GM20000 (cell line): ENCODE data around the gene ESPN.

Experiments
- DNase-seq: peaks from one replicate; pipeline ENCODE4 v3.0.0; 2012; ENCODE audit warnings: low spot score
- TF ChIP-seq, protein P1 (sequence below): IDR thresholded peaks from 2 replicates; pipeline ENCODE4 v1.5.1; 2012; ENCODE audit warnings: mild to moderate bottlenecking, control low read depth; ENCODE audit errors: extremely low read depth, missing control alignments

The ESPN gene

DNA sequence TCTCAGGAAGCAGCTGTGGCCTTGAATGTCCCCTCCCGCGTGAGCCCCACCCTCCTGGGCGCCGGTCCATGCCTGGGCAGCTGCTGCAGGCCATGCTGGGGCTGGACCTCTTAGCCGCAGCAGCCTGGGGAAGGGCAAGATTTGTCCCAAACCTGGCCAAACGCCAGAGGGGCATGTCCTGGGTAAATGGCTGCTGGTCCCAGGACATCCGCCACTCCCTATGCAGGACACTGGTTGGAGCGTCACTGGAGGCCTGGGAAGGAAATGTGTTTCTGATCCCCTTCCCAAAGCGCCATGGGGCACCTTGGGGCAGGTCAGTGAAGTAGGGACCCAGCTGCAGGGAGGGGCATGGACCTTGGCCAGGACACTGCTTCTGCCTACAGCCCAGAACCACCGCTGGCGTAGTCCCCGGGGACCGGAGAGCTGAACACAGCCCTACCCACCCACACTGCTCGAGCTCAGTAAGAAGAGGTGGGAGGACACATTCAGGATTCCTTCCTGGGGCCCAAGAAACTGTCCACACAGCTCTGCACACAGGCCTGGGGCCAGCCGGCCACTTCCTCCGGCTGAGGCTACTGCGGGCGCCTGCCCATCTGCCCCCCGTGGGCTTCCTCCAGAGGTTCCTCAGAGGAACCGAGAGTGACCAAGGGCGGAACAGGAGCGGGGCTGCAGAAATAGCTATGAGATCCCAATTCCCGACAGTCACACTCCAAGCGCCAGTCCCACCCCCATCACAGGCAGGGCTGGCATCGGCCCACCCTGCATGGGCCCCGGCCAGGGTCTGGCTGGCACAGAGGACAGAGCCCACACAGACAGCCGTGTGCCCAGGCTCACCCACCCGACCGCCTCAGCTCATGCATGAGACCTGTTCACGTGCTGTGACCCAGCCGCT lies 77.7 kb downstream of the ESPN start:
- TF ChIP-seq, protein P1, sequence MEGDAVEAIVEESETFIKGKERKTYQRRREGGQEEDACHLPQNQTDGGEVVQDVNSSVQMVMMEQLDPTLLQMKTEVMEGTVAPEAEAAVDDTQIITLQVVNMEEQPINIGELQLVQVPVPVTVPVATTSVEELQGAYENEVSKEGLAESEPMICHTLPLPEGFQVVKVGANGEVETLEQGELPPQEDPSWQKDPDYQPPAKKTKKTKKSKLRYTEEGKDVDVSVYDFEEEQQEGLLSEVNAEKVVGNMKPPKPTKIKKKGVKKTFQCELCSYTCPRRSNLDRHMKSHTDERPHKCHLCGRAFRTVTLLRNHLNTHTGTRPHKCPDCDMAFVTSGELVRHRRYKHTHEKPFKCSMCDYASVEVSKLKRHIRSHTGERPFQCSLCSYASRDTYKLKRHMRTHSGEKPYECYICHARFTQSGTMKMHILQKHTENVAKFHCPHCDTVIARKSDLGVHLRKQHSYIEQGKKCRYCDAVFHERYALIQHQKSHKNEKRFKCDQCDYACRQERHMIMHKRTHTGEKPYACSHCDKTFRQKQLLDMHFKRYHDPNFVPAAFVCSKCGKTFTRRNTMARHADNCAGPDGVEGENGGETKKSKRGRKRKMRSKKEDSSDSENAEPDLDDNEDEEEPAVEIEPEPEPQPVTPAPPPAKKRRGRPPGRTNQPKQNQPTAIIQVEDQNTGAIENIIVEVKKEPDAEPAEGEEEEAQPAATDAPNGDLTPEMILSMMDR, result no peak
- no peak for DNase-seq

DNA sequence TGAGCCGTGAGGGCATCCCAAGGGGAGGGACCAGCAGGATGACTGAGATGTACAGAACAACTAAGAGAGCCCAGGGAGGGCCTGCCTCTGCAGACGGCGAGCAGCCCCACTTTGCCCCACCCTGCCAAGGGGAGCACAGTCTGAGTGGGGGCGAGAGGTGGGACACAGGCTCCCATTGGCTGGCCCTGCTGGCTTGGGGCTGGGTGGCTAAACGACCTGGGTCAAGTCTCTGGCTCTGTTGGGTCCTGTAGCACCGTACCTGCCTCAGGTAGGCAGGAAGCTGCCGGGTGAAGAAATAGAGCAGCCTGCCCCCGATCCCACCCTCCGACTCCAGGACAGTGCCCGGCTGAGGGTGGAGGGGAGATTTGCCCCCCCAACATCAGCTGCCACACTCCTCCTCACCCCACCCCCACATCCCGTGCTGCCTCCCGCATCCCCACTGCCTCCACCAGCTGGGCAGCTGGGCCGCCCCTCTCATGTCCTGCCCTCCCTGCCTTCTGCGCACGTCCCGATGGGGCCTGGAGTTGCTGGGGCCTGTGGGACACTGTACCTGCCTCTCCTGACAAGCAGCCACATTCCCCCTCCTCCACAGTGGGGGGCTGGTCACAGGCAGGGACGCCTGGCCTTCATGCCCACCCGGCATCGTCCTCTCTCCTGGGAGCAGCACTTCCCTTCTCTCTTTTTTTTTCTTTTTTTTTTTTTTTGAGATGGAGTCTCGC lies 79.5 kb downstream of the ESPN start:
- DNase-seq, result no peak
- TF ChIP-seq, protein P1, result no peak

DNA sequence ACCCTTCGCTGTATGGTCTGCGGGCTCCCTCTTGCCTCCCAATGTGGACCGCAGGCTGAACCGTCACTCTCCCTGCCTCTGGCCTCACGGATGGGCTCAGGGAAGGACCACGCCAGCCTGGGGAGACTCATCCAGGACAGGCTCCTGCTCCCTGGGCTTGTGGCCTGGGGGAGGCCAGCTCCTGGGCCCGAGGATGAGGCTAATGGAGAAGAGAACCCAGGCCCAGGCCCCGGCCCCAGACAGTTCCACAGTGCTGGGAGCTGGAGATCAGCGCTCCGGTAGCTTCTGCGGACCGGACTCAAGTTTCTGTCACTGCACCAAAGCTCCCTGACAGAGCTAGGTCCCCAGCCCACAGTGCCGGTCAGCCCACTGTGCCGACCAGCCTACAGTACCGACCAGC lies 80.3 kb downstream of the ESPN start:
- no peak for DNase-seq
- TF ChIP-seq, protein P1, result no peak

DNA sequence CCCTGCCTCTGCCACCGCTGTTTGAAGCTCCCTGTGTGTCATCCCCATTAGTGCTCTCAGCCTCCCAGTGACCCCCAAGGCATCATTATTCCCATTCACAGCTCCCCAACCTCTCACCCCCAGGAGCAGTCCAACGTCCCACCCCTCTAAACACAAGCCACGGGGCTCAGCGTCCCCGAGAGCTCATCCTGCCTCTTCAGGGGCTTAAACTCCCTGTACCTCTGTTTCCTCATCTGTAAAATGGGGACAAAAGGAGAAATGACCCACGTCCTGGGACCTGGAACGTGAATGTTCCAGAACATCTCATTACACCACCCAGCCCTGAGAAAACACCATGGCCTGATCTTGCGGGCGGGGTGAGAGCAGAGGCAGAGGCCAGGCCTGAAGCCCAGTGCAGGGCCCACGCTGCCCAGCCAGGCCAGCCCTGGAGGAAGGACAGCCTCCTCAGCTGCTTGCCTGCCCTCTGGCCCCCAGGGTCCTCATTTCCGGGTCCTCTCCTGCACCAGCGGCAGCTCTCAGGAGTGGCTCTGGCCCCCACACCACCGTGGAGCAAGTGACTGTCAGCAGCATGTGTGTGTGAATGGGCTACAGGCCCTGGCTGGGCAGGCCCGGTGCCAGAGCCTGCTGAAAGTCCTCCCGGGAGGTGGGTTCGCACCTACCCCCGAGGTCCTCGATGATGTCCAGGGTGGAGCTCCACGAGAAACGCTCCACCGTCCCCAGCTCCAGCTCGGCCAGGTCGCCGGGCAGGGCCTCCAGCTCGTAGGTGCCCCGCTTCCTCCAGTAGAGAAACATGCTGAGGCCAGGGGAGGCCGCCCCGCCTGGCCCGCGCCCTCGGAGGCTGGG lies 81.0 kb downstream of the ESPN start:
- DNase-seq, result no peak
- TF ChIP-seq, protein P1, result no peak

DNA sequence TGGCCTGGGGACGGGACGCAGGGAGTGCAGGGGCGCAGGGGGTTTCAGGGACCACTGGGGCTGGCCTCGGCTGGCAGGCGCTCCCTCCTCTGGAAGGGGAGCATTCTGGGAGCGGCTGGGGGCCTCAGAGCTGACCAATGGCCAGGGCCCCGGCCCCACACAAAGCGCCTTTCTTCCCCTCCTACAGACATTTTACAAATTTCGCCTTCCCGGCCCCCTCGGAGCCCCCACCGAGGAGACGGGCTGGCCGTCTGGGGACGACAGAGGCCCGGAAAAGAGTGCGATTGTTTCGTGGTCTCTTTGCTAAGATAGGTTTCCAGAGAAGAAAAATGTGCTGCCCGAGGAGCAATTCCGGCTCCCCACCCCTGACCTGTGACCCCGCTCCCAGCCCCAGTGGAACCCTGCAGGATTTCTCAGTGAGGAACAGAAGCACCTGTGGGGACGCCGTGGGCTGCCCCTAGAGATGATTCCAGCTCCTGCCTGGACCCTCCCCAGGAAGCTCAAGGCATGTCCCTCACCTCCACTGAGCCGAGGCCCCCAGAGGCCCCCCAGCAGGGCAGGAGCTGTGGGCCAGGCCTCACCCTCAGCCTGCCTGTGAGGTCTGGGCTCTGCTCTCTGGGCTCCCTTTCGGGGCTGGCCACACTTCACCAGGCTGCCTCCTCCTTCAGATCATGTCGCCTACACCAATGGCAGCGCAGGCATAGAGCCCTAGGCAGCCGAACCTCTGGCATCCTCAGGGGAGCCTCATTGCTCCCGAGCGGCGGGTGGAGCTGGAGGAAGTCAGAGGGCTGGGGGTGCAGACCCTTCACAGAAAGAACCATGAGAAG lies 81.8 kb downstream of the ESPN start:
- TF ChIP-seq, protein P1, result no peak
- DNase-seq, result no peak

DNA sequence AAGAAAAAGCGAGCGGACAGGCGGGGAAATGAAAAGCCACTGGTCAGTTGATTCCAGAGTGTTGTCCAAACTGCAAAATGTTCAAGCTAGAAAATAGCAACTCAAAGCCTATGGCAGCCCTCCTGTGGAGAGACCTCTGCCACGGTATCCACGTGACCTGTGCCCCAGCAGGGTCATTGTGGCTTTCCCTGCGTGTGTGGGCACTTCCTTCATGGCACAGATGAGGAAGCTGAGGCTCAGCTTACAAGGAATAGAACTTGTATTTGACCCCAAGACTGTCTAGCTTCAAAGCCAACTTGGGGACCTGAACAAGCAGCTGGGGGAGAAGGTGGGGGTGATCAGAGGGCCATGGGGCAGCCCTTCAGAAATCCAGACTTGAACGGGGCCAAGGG lies 82.5 kb downstream of the ESPN start:
- no peak for DNase-seq
- TF ChIP-seq, protein P1, result no peak
